ENCODE data around the gene EDEM3.
A peak's percentile ranks its signal among the peaks of the same experiment; 100 is the strongest.

The EDEM3 gene

DNA sequence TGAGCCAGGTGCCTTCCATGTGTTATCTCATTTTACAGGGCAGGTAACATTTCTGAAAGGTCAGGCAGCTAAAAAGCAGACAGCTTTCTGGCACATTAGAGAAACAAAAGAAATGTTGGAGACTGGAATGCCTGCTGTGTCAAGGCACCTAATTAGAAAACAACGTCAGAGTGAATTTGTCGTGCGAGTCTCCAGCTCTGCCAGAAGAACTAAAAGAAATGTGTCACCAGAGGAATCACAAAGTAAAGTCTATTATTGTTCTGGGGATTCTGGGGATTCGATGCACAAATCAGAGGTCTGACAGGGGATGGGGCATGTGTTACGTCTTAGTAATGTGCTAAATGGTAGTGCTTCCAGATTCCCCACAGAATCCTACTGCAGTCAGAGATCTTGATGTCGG, 89.3 kb downstream of the EDEM3 start:
- no peak for DNase-seq

- no peak for DNase-seq
These were observed 90.0 kb downstream of the EDEM3 start for GRCh38 chr1:184664661-184665060.

DNA sequence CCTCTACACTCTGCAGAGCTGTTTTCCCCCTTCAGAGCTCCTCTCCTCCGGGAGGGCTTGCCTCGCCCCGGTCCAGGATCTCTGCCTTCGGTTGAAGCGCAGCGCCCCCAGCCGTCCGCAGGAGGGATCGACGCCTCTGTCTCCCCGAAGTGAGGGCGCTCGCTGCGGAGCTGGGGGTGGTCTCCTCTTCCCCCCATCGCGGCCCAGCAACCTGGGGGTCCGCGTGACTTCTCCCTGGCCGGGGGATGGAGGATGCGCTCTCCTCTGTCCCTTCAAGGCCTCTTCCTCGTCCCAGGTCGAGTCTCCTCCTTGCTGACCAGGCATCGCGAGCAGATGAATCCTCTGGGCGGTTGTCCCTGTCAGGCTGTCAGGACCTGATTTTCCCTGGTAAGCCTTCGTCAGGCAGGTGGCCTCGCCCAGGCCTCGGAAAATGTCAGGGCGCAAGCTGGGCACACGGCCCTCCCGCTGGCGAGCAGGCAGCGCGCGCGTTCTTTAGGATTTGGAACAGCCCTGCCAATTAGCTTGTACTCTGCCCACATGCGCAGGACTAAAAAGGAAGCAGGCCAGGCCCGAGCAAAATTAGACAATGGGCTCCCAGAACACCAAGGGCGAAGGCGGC, 90.5 kb downstream of the EDEM3 start:
- peak; percentile 67 for DNase-seq

GRCh38 chr1:184661801-184662200, 92.9 kb downstream of the EDEM3 start:
- no peak for DNase-seq

- no peak for DNase-seq
These were observed 94.0 kb downstream of the EDEM3 start for GRCh38 chr1:184660462-184661191.

GRCh38 chr1:184658055-184658454, 96.6 kb downstream of the EDEM3 start:
- DNase-seq: no peak

- no peak for DNase-seq
These were observed 98.4 kb downstream of the EDEM3 start for GRCh38 chr1:184656221-184656620.

DNA sequence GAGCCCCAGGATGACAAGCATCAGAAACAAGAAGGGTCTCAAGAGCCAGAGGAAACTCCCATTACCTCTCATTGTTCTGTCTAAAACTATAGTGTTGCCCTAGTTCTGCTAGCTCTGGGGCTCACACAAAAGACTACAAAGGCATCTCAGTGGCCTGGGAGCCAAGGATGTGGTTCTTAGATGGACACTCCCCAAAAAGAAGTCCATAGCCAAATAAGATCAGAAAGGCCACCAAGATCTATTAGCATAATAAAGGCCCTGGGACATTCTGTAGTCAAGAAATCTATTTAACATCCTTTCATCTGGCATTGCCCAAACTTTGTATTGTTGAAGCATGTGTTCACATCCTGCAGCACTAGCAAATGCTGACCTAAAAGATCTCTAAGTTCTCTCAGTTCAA, 99.5 kb downstream of the EDEM3 start:
- DNase-seq: no peak

GRCh38 chr1:184650177-184650866, 104.3 kb downstream of the EDEM3 start:
- DNase-seq: no peak

DNA sequence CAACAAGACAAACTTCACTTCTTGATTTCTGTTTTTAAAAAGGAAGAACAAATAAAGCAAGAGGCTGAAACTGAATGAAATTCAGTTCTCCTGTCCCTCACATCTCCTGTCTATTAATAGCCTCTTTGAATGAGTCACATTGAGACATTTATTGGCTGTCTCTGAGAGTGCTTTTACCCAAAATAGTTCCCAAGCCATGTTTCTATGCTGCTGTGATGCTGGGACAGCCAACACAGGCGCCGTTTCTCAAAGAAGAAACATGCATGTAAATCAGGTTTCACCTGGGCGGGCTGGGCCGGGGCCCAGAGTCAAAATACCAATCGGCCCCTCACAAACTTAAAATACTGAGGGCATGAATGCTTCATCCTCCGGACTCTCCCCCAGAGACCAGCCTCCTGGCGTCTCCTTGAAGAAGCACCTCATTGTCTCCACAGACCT, 105.2 kb downstream of the EDEM3 start:
- peak; percentile 36 for DNase-seq

DNA sequence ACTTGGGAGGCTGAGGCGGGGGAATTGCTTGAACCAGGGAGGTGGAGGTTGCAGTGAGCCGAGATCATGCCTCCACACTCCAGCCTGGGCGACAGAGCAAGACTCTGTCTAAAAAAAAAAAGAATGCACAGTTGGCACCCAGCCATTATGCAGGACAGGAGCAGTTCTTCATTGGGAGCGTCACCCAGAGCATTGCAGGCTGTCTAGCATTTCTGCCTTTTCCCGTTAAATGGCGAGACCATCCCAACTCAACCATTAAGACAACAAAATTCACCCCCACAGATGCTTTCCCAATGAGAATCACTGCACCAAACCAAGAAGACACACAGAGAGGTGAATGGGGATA, 105.8 kb downstream of the EDEM3 start:
- no peak for DNase-seq

DNA sequence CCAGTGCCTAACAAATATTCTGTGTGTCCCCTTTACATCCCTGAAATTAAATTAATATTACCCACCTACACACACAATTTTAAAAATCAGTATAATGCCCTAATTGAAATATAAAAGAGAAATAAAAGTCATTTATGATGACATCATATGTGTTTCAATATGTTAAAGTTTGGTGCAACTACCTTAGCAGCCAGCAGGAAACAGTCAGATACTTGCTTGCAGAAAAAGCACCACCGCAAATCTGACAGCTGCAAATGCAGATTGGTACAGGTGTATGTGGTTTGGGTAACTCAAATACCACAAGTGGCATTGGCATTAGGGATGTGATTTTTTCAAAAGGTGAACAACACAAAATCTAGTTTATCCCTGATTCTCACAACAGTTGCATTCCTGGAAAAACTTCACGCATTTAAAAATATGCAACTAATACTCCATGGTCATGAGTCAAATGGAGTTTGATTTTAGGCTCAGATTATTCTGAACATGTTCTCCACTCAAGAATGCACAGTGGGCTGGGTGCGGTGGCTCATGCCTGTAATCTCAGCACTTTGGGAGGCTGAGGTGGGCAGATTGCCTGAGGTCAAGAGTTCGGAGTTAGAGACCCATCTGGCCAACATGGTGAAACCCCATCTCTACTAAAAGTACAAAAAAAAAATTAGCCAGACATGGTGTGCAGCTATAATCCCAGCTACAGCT, 106.3 kb downstream of the EDEM3 start:
- no peak for DNase-seq

DNA sequence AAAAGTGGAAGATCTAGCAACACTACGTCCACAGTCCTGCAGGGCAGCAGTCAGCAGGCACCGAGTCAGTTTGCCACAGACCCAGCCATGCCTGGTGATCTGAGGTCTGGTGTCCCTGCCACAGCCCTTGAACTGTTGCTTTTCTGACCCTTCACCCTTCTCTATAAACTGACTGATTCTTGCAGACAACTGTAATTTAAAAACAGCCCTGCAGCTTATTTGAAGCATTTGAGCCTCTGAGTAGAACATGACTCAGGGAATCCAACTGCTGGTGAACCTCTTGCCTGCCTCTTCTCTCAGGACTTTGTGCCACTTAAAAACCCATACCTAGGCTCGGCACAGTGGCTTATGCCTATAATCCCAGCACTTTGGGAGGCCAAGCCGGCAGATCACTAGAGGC, 107.2 kb downstream of the EDEM3 start:
- DNase-seq: no peak

DNA sequence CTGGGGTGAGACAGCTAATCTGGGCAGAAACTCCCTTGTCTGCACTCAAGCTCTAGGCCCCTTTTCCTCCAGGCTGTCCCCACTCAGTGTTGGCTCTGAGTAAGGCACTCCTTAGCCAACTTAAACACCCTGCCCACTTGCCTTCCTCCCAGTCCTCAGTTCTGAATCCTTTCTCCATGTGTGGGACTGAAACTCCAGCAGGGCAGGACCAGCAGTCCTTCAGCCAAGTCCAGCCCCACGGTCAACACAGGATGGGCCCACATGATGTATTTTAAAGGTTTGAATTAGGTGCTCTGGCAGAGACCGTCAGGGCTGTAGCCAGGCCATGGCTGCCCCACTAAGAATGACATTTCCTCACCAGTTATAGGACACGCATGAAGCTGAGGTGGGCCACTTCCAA, 107.8 kb downstream of the EDEM3 start:
- DNase-seq: no peak

DNA sequence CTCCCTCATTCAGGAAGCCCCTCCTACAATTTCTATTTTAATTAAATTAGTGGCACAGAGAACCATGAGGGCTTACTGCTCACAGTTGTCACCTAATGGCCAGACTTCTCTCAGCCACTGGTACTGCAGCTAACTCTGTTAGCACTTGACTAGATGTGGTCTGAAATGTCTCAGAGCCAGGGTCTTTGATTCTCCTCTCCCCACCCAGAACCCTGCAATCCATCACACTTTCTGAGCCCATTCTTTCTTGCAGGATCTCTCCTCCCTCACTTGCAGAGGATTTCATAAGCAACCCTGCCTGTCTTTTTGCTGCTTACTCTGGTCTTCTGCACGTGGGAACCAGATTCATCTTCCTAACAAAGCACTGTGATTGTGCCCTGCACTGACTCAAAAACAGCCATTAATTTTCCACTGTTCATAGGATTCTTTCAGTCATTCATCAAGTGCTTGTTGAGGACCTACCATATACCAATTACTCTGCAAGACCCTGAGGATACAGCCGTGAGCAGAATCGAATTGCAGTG, 108.4 kb downstream of the EDEM3 start:
- DNase-seq: no peak

DNA sequence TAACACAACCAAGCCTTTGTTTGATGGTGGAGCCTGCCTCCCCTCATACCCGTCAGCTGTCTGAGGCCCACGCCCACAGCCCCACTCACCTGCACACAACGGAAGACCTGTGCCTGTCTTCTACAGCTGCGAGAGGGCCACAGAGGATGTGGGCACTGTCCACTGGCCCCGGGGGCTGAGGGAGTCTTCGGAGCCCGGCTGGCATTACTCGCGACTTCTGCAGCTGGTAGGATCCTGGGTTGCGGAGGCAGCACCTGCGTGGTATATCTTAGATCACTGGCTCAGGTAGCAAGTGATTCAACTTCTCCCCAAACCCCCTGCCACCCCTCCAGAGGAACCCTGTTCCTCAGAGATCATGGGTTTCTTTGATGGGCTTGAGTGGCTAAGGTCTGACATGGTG, 109.9 kb downstream of the EDEM3 start:
- no peak for DNase-seq

GRCh38 chr1:184643661-184644060, 111.0 kb downstream of the EDEM3 start:
- no peak for DNase-seq

DNA sequence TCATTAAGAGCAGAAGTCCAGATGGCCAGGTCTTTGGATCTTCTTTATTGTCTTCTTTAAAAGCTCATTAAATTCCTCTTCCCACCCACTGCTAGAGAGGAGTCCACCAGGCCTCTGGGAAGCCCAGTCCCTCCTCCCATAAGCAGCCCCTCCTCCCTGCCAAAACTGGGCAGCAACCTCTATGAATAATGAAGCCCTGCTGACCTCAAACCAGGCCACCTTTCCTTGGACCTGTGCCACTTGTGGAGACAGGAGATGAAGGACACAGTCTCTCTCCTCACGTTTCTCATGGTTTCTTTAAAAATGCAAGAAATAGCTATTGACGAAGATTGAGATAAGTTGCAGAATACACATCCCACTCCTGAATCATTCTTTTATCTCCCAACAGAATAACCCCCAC, 112.8 kb downstream of the EDEM3 start:
- DNase-seq: no peak

GRCh38 chr1:184640505-184640904, 114.2 kb downstream of the EDEM3 start:
- DNase-seq: no peak
